HepG2 (cell line): ENCODE results near the gene IL1A. TPM values are rescaled to one million over a fixed set of nuclear protein-coding genes. Genes with fewer than 3 reads are reported as not detected.
A peak's percentile ranks its signal among the peaks of the same experiment; 100 is the strongest.

Experiments
- DRAP1 ChIP-seq: IDR thresholded peaks from 2 replicates; pipeline ENCODE4 v1.6.1; 2016; ENCODE audit warnings: missing genetic modification reagents, missing compliant biosample characterization
- ELK4 ChIP-seq: sonication (generic); formaldehyde crosslinking; IDR thresholded peaks from 2 replicates; pipeline ENCODE4 v1.9.0; 2021; ENCODE audit warnings: missing genetic modification reagents, borderline replicate concordance
- GTF3A ChIP-seq: sonication (generic); formaldehyde crosslinking; conservative IDR thresholded peaks from 2 replicates; pipeline ENCODE4 v1.4.0; 2020; ENCODE audit warnings: mild to moderate bottlenecking, missing genetic modification reagents
- HNF1B ChIP-seq: sonication (generic); formaldehyde crosslinking; IDR thresholded peaks from 2 replicates; pipeline ENCODE4 v1.5.1; 2020; ENCODE audit warnings: mild to moderate bottlenecking, moderate library complexity, missing genetic modification reagents
- MBD4 ChIP-seq: IDR thresholded peaks from 2 replicates; pipeline ENCODE4 v1.6.1; 2012; ENCODE audit warnings: low read length, inconsistent platforms, borderline replicate concordance
- NR0B2 ChIP-seq: sonication (generic); formaldehyde crosslinking; IDR thresholded peaks from 2 replicates; pipeline ENCODE4 v1.4.0; 2020; ENCODE audit warnings: mild to moderate bottlenecking, missing genetic modification reagents
- NR2F2 ChIP-seq: IDR thresholded peaks from 2 replicates; pipeline ENCODE4 v1.6.1; 2012; ENCODE audit warnings: low read depth, inconsistent platforms, borderline replicate concordance
- RELA ChIP-seq: sonication (generic); formaldehyde crosslinking; IDR thresholded peaks from 2 replicates; pipeline ENCODE4 v1.4.0; 2020; ENCODE audit warnings: missing genetic modification reagents
- SIN3B ChIP-seq: fragments of 150-350 bp; IDR thresholded peaks from 2 replicates; pipeline ENCODE4 v1.6.1; 2014; ENCODE audit warnings: low read length
- SMC3 ChIP-seq: IDR thresholded peaks from 2 replicates; pipeline ENCODE4 v1.6.1; 2011; ENCODE audit warnings: low read length, improper control_type of control experiment
- TFE3 ChIP-seq: IDR thresholded peaks from 2 replicates; pipeline ENCODE4 v1.6.1; 2016
- TGIF2 ChIP-seq: IDR thresholded peaks from 2 replicates; pipeline ENCODE4 v1.6.1; 2016; ENCODE audit warnings: control low read depth, missing compliant biosample characterization
- ZBTB2 ChIP-seq: sonication (generic); formaldehyde crosslinking; IDR thresholded peaks from 2 replicates; pipeline ENCODE4 v1.8.0; 2022; ENCODE audit warnings: low read depth, missing genetic modification reagents
- ZBTB4 ChIP-seq: sonication (generic); formaldehyde crosslinking; IDR thresholded peaks from 2 replicates; pipeline ENCODE4 v1.4.0; 2020; ENCODE audit warnings: missing genetic modification reagents, mild to moderate bottlenecking, borderline replicate concordance
- ZFP36L2 ChIP-seq: sonication (generic); formaldehyde crosslinking; IDR thresholded peaks from 2 replicates; pipeline ENCODE4 v1.4.0; 2020; ENCODE audit warnings: missing genetic modification reagents
- ZFP62 ChIP-seq: sonication (generic); formaldehyde crosslinking; IDR thresholded peaks from 2 replicates; pipeline ENCODE4 v1.4.0; 2020; ENCODE audit warnings: missing genetic modification reagents
- ZMYM3 ChIP-seq: sonication (generic); formaldehyde crosslinking; IDR thresholded peaks from 2 replicates; pipeline ENCODE4 v1.5.1; 2020; ENCODE audit warnings: mild to moderate bottlenecking, missing genetic modification reagents
- ZNF83 ChIP-seq: sonication (generic); formaldehyde crosslinking; IDR thresholded peaks from 2 replicates; pipeline ENCODE4 v1.4.0; 2020; ENCODE audit warnings: missing genetic modification reagents, mild to moderate bottlenecking, borderline replicate concordance
- polyA plus RNA-seq, 8 experiments: library from polyadenylated mRNA; depleted of rRNA in 3 of 8; stranded (reverse) in 7 of 8; unstranded in 1 of 8; fragments of >200 nt; fragmentation: Illumina TruSeq in 4 of 8; extraction: Trizol in 4 of 8; gene quantifications; 2 replicates each; pipeline versions ENCODE4 v1.2.1 to v1.2.3, GENCODE V29; 2011 to 2016; ENCODE audit warnings: low read depth in 4 of 8, missing spikeins in 1 of 8, mixed read lengths in 1 of 8; ENCODE audit not compliant: insufficient read depth in 1 of 8
- total RNA-seq, 5 experiments: library from RNA; depleted of rRNA; stranded (reverse); fragments of >200 nt; fragmentation: Illumina TruSeq; extraction: Trizol; gene quantifications; 2 replicates each; pipeline ENCODE4 v1.2.3, GENCODE V29; 2016; ENCODE audit warnings: low read depth in 1 of 5

Gene IL1A
- total and polyA plus RNA-seq, 2 of the 13 experiments (the other 11 are each of a cell fraction or from before 2014, with no cell fraction given), result not detected

- TF ChIP-seq ZBTB4 (CRISPR knock-in tag) (0 out of 2 replicates have a peak, but pooled peaks have one; percentile 3), ZBTB2 (CRISPR knock-in tag) (no peak), ZFP36L2 (CRISPR knock-in tag) (no peak), SMC3 (peak; percentile 26; the same call in 1 of the 2 replicates), SIN3B (no peak), GTF3A (CRISPR knock-in tag) (no peak), ZFP62 (CRISPR knock-in tag) (no peak), TGIF2 (CRISPR knock-in tag) (peak; percentile 50), MBD4 (no peak), ZMYM3 (peak; percentile 60; the same call in 1 of the 2 replicates), HNF1B (CRISPR knock-in tag) (no peak; the same call in 1 of the 2 replicates), NR2F2 (no peak; the same call in 1 of the 2 replicates), TFE3 (CRISPR knock-in tag) (peak; percentile 93), RELA (no peak), ZNF83 (peak; percentile 68; the same call in 1 of the 2 replicates), ELK4 (CRISPR knock-in tag) (no peak), DRAP1 (no peak), NR0B2 (CRISPR knock-in tag) (no peak)
These were observed 58.5 kb downstream of the IL1A start (continued) for GRCh38 chr2:112725545-112726457.
